Lung (tissue), 12 donors: ENCODE measurements around the gene FBXO11. TPM values are rescaled to one million over a fixed set of nuclear protein-coding genes. Genes with fewer than 3 reads are reported as not detected.

Source experiments
- ATAC-seq: fragments of 200-7000 bp; cut with Tn5 transposase; one replicate; pipeline ENCODE4 v1.9.1; 2020; ENCODE audit warnings: moderate number of reproducible peaks; ENCODE audit not compliant: insufficient read depth, low FRiP score
- DNase-seq, 3 donors: peaks; one replicate each; pipeline ENCODE4 v3.0.0-alpha.2; 2013 to 2017
- H3K27ac ChIP-seq, 2 donors: one replicate each; pipeline ENCODE4 v1.5.1; 2013; ENCODE audit warnings: mild to moderate bottlenecking in 2 of 2, moderate library complexity in 2 of 2, control low read depth in 1 of 2, inconsistent platforms in 1 of 2, low read depth in 1 of 2, low read length in 1 of 2
- H3K27me3 ChIP-seq, 3 donors: one replicate each; pipeline ENCODE4 v1.5.1; 2013; ENCODE audit warnings: low read length in 2 of 3; ENCODE audit not compliant: control insufficient read depth in 3 of 3, insufficient read depth in 3 of 3
- H3K36me3 ChIP-seq, 4 donors: one replicate each; pipeline ENCODE4 v1.5.1; 2013; ENCODE audit warnings: low read length in 4 of 4, mild to moderate bottlenecking in 1 of 4, moderate library complexity in 1 of 4; ENCODE audit not compliant: control insufficient read depth in 4 of 4, insufficient read depth in 4 of 4
- H3K4me1 ChIP-seq, 5 donors: one replicate each; pipeline ENCODE4 v1.5.1; 2013; ENCODE audit warnings: low read length in 5 of 5, mild to moderate bottlenecking in 2 of 5, moderate library complexity in 1 of 5; ENCODE audit not compliant: control insufficient read depth in 5 of 5, insufficient read depth in 5 of 5
- H3K4me3 ChIP-seq: one replicate; pipeline ENCODE4 v1.5.1; 2013; ENCODE audit warnings: mild to moderate bottlenecking, control low read depth, moderate library complexity
- H3K9ac ChIP-seq, 2 donors: one replicate each; pipeline ENCODE4 v1.5.1; 2013; ENCODE audit warnings: low read length in 2 of 2, control low read depth in 1 of 2; ENCODE audit not compliant: insufficient read depth in 1 of 2
- H3K9me3 ChIP-seq, 4 donors: one replicate each; pipeline ENCODE4 v1.5.1; 2013; ENCODE audit warnings: low read length in 3 of 4, mild to moderate bottlenecking in 1 of 4, moderate library complexity in 1 of 4; ENCODE audit not compliant: control insufficient read depth in 4 of 4, insufficient read depth in 3 of 4
- CTCF ChIP-seq: IDR thresholded peaks from 2 replicates; pipeline ENCODE4 v1.5.1; 2012; ENCODE audit warnings: mild to moderate bottlenecking; ENCODE audit errors: control extremely low read depth, extremely low read depth
- WGBS, 2 donors: extraction: QIAGEN DNeasy Blood & Tissue Kit; methylation state at CpG; one replicate each; pipeline ENCODE4 v1.1.7; 2013; 5-methylcytosine and 5-hydroxymethylcytosine counted together
- polyA plus RNA-seq, 2 donors: library from polyadenylated mRNA; stranded (reverse); fragments of 200-250 nt; gene quantifications; one replicate each; pipeline ENCODE4 v1.2.1, GENCODE V29; 2013
- total RNA-seq, 2 donors: library from RNA; depleted of rRNA in 1 of 2; stranded (reverse); fragments of >200 nt in 1 of 2; gene quantifications; one replicate each; pipeline ENCODE4 v1.2.1, GENCODE V29; 2014 to 2021
- donor health status: control.
- donor health status: control.
- donor health status: Bipolar disorder and iron deficiency.
- donor health status: healthy.
- donor health status: DM: yes; HTN: yes; CAD: no.

FBXO11 gene
- total and polyA plus RNA-seq, 4 donors = 21.9 to 157 (median 42.8) TPM

GRCh38 chr2:47891369-47892337 is 14.6 kb downstream of the FBXO11 start:
- Histone ChIP-seq H3K36me3 (peaks cover 0 to 6% (median 4%) of the 10 kb centered on the region in 4 donors), H3K4me1 (peaks cover 0 to 16% (median 3%) of the 10 kb centered on the region in 5 donors), H3K27me3 (no peaks in the 10 kb centered on the region), H3K27ac (no peak overlapping the region), H3K9me3 (no peaks in the 10 kb centered on the region), H3K9ac (no peak overlapping the region), H3K4me3 (no peak overlapping the region)
- TF ChIP-seq CTCF = no peak
- ATAC-seq (no peak), DNase-seq (no peak)
- 82 to 92% methylated on average over 2 of the region's 2 CpGs for WGBS, 2 donors

- H3K9me3 ChIP-seq = no peaks in the 10 kb centered on the region
- H3K9ac ChIP-seq = no peak overlapping the region
- H3K27me3 ChIP-seq = no peaks in the 10 kb centered on the region
- no peak for ATAC-seq
- DNase-seq = no peak
- 95% methylated on average over 10 of the region's 10 CpGs for WGBS, 2 donors
- no peak overlapping the region for H3K4me3 ChIP-seq
- no peak for TF ChIP-seq CTCF
- no peak overlapping the region for H3K27ac ChIP-seq
- peaks cover 0 to 16% (median 3%) of the 10 kb centered on the region in 5 donors for H3K4me1 ChIP-seq
- peaks cover 0 to 6% (median 4%) of the 10 kb centered on the region in 4 donors for H3K36me3 ChIP-seq
Measured at GRCh38 chr2:47890711-47891368, 15.5 kb downstream of the FBXO11 start.

GRCh38 chr2:47888581-47889280 is 17.6 kb downstream of the FBXO11 start:
- peaks cover 0 to 14% (median under 1%) of the 10 kb centered on the region in 5 donors for H3K4me1 ChIP-seq
- no peak overlapping the region for H3K4me3 ChIP-seq
- ATAC-seq (no peak), DNase-seq (peak in 2 of 3 donors; percentile 29 to 38)
- no peak overlapping the region for H3K27ac ChIP-seq
- H3K27me3 ChIP-seq = no peaks in the 10 kb centered on the region
- no peak for TF ChIP-seq CTCF
- peaks cover 0 to 8% (median 4%) of the 10 kb centered on the region in 4 donors for H3K36me3 ChIP-seq
- 70 to 78% methylated on average over 2 of the region's 2 CpGs for WGBS, 2 donors
- H3K9me3 ChIP-seq = no peaks in the 10 kb centered on the region
- H3K9ac ChIP-seq = no peak overlapping the region
